Urinary bladder (tissue), 4 donors: Measurements from ENCODE around the gene MCU. TPM values are rescaled to one million over a fixed set of nuclear protein-coding genes. Genes with fewer than 3 reads are reported as not detected.
A peak's percentile ranks its signal among the peaks of the same experiment; 100 is the strongest.
"Not testable (repeated sequence)": the region's sequence is repeated elsewhere in the genome, so short reads cannot be mapped to it uniquely, and the experiment has no call there.

Source experiments
- DNase-seq: peaks from one replicate; pipeline ENCODE4 v3.0.0-alpha.2; 2015; ENCODE audit errors: extremely low spot score
- H3K27ac ChIP-seq: one replicate; pipeline ENCODE4 v1.5.1; 2013; ENCODE audit warnings: low read depth, mild to moderate bottlenecking, moderate library complexity
- H3K36me3 ChIP-seq: one replicate; pipeline ENCODE4 v1.6.1; 2013; ENCODE audit warnings: mild to moderate bottlenecking, moderate library complexity; ENCODE audit not compliant: insufficient read depth
- H3K4me1 ChIP-seq: one replicate; pipeline ENCODE4 v1.6.1; 2013; ENCODE audit warnings: mild to moderate bottlenecking, moderate library complexity; ENCODE audit not compliant: insufficient read depth
- H3K4me3 ChIP-seq: one replicate; pipeline ENCODE4 v1.5.1; 2013; ENCODE audit warnings: low read depth, low read length
- WGBS: extraction: QIAGEN DNeasy Blood & Tissue Kit; methylation state at CpG from one replicate; pipeline ENCODE4 v1.1.7; 2013; 5-methylcytosine and 5-hydroxymethylcytosine counted together
- polyA plus RNA-seq: library from polyadenylated mRNA; stranded (reverse); fragments of 200-250 nt; gene quantifications from one replicate; pipeline ENCODE4 v1.2.3, GENCODE V29; 2013
- total RNA-seq: library from RNA; depleted of rRNA; stranded (reverse); fragments of >200 nt; gene quantifications from one replicate; pipeline ENCODE4 v1.2.3, GENCODE V29; 2014
- donor health status: healthy with polysubstance abuse.
- donor health status: healthy.

The MCU gene, protein sequence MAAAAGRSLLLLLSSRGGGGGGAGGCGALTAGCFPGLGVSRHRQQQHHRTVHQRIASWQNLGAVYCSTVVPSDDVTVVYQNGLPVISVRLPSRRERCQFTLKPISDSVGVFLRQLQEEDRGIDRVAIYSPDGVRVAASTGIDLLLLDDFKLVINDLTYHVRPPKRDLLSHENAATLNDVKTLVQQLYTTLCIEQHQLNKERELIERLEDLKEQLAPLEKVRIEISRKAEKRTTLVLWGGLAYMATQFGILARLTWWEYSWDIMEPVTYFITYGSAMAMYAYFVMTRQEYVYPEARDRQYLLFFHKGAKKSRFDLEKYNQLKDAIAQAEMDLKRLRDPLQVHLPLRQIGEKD
- total RNA-seq: 65.7 TPM
- 17.6 TPM for polyA plus RNA-seq

DNA sequence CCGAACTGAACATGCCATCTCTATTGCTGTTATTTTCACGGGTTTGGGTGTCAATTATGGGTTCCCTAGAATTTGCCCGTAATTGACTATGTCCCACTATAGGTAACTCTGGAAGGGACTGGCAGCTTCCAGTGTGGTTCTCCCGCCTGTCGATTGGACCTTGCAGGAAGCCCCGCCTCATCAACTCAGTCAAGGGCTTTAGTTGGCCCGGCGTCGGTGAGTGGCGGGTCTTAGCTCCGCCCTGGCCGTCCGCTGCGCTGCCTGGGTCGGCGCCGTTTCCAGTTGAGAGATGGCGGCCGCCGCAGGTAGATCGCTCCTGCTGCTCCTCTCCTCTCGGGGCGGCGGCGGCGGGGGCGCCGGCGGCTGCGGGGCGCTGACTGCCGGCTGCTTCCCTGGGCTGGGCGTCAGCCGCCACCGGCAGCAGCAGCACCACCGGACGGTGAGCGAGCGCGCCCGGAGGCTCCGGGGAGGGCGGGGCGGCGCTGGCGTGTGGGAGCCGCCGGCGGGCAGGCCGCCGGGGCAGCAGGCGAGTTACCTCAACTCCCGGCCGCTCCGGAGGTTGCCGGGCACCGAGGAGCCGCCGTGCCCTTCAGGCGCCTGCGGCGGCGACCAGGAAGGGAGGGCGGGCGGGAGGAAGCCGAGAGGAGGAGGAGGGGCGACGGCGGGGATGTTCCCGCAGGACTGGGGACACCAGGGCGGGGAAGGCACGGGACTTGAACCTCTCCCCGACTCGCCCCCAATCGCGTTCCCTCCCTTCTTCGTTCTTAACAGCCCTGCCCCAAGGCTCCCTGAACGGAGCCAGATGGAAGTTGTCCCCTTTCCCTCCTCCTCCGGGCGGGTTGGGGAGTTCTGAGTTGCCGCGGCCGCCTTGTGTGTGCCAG is at the start of gene MCU:
TSS of gene MCU (plus strand) at position 281 of the 881 bp plus-strand sequence. CDS start at position 290, 9 bp downstream.
- no peaks in the 10 kb centered on the region for H3K36me3 ChIP-seq
- H3K4me3 ChIP-seq: peak within 1 kb of the TSS; percentile 95
- no peaks in the 10 kb centered on the region for H3K4me1 ChIP-seq
- peak within 1 kb of the TSS; percentile 95 for H3K27ac ChIP-seq
- WGBS: under 1% methylated on average over 83 of the region's 83 CpGs
- peak; percentile 76 for DNase-seq

DNA sequence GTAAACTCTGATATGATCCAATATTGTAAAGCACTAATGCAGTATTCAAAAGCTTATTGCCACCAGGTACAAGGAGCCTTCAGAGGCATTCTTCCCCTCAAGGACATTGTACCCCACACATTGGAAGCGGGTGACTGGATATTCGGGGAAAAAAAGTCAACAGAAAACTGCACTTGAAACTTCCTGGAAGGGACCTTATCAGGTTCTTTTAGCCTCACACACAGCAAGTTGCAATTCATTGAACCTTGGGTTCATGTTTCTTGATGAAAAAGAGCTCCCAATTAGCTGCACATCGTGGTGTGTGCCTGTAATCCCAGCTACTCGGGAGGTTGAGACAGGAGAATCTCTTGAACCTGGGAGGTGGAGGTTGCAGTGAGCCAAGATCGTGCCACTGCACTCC is 49.6 kb upstream of the MCU start:
- Histone ChIP-seq H3K36me3 (no peaks in the 10 kb centered on the region), H3K4me3 (no peak overlapping the region), H3K4me1 (no peaks in the 10 kb centered on the region), H3K27ac (no peak overlapping the region)
- WGBS: 90% methylated on average over 5 of the region's 5 CpGs
- DNase-seq: no peak

DNA sequence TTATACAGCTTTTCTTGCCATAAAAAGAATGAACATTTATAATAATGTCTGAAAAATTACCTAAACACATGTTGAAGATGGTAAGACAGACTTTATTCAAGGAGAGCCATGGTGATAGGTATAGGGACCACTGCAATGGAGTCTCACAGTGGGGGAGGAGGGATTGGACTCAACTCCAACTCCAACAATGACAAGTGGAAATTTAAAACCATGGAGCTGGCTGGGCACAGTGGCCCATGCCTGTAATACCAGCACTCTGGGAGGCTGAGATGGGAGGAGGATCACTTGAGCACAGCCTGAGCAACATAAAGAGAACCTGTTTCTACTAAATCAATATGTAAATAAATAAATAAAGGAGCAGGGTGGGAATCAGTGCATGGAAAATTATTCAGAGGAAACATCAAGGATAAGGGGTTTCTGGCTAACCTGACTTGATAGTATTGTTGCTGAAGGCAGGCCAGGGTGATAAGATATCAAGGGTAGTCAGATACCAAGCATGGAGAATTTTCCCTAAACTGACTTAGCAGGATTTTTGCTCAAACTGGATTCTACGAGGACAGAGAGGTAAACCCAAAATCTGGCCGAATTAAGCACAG is 46.6 kb upstream of the MCU start:
- no peak for DNase-seq
- no peak overlapping the region for H3K4me3 ChIP-seq
- no peaks in the 10 kb centered on the region for H3K4me1 ChIP-seq
- H3K36me3 ChIP-seq: no peaks in the 10 kb centered on the region
- no peak overlapping the region for H3K27ac ChIP-seq
- WGBS: 81% methylated on average over 2 of the region's 2 CpGs

DNA sequence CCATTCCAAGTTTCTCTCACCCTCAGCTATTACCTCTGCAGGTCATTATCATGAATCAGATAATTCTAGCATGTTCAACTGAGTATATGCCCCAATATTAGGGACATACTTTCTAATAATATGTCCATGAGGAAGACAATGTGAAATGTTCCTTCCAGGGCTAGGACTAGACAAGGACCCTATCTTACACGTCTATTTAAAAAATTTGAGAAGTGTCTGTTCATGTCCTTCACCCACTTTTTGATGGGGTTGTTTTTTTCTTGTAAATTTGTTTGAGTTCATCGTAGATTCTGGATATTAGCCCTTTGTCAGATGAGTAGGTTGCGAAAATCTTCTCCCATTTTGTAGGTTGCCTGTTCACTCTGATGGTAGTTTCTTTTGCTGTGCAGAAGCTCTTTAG is 45.0 kb upstream of the MCU start:
- not testable (repeated sequence) for H3K27ac ChIP-seq, H3K36me3 ChIP-seq, H3K4me1 ChIP-seq, DNase-seq, H3K4me3 ChIP-seq
- WGBS: 93% methylated on average over 3 of the region's 3 CpGs

DNA sequence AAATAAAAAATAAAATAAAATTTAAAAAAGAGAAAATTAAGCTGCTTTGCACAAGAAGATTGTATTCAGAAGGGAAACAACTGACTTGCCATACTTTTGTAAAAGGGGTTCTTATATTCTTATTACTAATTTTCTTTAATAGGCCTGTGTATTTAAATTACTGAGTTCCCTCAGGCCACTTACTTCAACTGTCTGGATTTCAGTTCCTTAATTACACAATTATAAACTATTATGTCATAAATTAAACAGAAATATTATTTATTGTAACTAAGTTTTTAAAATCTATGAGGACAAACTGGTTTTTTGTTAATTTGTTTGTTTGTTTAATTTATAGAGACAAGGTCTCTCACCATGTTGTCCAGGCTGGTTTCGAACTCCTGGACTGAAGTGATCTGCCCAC is 43.6 kb upstream of the MCU start:
- Histone ChIP-seq H3K36me3 (no peaks in the 10 kb centered on the region), H3K27ac (no peak overlapping the region), H3K4me1 (no peaks in the 10 kb centered on the region), H3K4me3 (no peak overlapping the region)
- DNase-seq: no peak
- WGBS: 95% methylated on average over 1 of the region's 1 CpG

DNA sequence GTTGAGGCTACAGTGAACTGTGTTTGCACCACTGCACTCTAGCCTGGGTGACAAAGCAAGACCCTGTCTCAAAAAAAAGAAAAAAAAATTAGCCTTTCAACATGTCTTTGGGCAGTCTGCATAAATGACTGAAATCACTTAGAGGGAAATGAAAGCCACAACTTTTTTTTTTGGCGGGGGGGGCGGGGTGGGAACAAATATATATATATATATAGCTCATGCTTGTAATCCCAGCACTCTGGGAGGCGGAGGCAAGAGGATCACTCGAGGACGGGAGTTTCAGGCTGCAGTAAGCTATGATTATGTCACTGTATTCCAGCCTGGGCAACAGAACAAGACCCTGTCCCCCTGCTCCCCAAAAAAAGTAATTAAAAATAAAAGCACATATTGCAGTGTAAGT is 42.7 kb upstream of the MCU start:
- H3K4me3 ChIP-seq: no peak overlapping the region
- no peak for DNase-seq
- H3K36me3 ChIP-seq: no peaks in the 10 kb centered on the region
- no peaks in the 10 kb centered on the region for H3K4me1 ChIP-seq
- no peak overlapping the region for H3K27ac ChIP-seq
- 61% methylated on average over 5 of the region's 5 CpGs for WGBS

DNA sequence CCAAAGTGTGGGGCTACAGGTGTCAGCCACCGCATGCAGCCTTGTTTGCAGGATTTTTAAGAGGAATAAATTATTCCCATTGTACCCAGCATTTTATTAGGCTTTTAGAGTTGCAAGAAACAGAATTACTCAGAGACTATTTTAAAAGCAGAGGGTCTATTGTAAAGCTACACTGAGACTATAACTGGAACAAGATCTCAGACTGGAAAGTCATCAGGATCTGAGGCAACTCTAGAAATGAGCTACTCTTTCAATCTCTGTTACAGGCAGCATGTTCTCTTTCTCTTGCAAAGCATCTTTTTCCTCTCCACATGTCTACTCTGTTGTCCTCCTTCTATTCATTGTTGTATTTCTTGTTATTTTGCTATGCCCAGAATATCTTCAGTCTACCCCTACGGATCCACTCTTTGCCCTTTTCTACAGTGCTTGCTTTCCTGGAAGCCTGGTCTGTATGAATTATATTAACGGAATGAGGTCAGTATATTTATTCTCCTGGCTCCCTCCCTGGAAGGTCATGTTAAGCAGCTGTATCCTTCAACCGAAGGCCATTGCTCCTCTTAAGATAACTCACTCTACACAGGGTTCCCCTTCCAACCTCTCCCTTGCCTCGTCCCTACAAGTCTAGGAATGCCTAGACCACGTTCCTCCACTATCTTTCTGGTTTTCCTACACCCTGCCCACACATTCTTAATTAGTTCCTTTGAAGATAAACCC is 38.4 kb upstream of the MCU start:
- no peaks in the 10 kb centered on the region for H3K36me3 ChIP-seq
- H3K27ac ChIP-seq: no peak overlapping the region
- no peak overlapping the region for H3K4me3 ChIP-seq
- 72% methylated on average over 6 of the region's 6 CpGs for WGBS
- H3K4me1 ChIP-seq: no peaks in the 10 kb centered on the region
- no peak for DNase-seq

DNA sequence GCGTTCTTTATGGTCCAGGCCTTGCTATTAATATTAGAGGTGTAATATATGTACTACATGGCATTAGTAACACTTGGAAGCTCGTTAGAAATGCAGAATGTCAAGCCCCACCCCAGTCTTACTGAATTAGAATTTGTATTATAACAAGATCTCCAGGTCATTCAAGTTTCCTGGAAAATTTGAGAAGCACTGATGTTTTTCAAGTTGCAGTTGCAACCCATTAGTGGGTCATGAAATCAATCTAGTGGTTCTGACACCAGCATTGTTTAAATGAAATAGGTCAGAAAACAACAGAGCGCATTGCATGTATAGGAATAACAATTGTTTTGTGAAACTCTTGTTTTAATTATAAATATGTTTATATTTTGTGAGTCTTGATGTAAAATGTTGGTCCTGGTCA is 37.2 kb upstream of the MCU start:
- WGBS: 56% methylated on average over 3 of the region's 3 CpGs
- no peak for DNase-seq
- no peak overlapping the region for H3K4me3 ChIP-seq
- H3K27ac ChIP-seq: no peak overlapping the region
- no peaks in the 10 kb centered on the region for H3K36me3 ChIP-seq
- no peaks in the 10 kb centered on the region for H3K4me1 ChIP-seq

DNA sequence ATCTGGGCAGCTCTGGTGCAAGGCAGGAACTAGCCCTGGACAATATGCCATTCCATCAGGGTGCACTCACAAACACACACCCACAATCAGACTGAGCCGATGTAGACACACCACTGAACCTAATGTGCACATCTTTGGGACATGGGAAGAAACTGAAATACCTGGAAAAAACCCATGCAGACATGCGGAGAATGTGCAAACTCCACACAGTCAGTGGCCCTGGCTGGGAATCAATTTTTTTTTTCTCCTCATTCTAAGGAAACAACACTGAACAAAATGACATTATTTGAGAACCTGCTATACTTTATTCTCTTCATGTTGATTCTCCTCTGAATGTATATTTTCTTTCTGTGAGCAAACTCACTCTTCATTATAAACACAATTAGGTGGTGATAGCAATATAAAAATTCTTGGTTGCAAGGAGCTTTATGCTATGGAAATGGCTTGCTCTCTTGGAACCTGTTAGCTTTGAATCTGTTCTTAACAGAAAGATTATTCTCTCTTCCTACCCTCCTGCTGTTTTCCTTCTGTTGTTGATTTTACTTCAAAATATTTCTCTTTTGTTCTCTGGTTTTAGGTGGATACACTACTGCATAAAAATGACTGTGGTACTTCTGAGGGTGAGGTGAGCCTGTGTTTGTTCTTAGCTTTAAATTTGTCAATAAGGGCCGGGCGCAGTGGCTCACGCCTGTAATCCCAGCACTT is 33.1 kb upstream of the MCU start:
- H3K4me3 ChIP-seq: no peak overlapping the region
- 85% methylated on average over 5 of the region's 5 CpGs for WGBS
- no peak for DNase-seq
- H3K36me3 ChIP-seq: no peaks in the 10 kb centered on the region
- H3K27ac ChIP-seq: no peak overlapping the region
- H3K4me1 ChIP-seq: no peaks in the 10 kb centered on the region

DNA sequence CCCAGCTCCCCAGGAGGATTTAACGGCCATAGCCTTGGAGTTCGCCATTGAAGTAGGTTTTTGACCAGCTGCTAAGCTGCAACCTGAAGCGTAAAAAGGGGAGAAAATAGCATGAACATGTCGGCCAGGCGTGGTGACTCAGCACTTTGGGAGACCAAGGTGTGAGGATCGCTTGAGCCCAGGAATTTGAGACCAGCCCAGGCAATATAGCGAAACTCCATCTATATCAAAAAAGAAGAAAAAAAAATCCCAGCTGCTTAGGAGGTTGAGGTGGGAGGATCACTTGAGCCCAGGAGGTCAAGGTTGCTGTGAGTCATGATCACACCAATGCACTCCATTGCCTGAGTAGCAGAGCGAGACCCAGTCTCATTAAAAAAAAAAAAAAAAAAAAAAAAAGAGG is 32.2 kb upstream of the MCU start:
- no peak overlapping the region for H3K4me3 ChIP-seq
- no peak for DNase-seq
- 91% methylated on average over 8 of the region's 8 CpGs for WGBS
- no peak overlapping the region for H3K27ac ChIP-seq
- no peaks in the 10 kb centered on the region for H3K4me1 ChIP-seq
- no peaks in the 10 kb centered on the region for H3K36me3 ChIP-seq

DNA sequence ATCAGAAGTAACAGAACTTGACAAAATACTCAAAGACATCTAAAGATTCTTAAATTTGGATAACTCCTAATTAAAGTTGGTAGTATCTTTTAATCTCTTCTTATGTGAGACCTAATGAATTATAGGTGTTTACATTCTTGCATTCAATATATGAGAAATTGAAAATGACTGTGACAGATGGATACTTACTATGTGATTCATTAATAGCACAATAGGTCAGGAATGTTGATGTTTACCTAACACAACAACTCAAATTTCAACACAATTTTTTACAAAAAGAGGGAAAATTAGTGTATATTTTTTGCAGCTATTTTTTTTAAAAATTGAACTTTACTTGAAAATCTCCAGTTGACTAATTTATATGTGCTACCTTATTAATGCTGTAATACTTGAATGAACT is 31.7 kb upstream of the MCU start:
- Histone ChIP-seq H3K36me3 (no peaks in the 10 kb centered on the region), H3K4me3 (no peak overlapping the region), H3K4me1 (no peaks in the 10 kb centered on the region), H3K27ac (no peak overlapping the region)
- no peak for DNase-seq

DNA sequence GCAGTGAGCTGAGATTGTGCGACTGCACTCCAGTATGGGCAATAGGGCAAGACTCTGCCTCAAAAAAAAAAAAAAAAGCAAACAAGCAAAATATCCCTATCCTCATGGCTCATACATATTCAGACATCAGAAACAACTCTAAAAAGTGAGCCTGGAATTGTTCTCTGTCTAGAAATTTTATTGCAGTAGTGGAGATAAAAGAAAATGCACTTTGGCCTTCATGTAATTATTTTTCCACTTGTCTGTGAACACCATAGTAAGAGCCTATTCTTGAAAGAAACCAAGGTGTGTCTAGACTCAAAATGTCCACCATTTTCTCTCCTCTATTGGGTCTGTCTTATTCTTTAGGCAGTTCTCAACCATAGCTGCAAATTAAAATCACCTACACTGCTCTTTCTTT is 30.5 kb upstream of the MCU start:
- 91% methylated on average over 1 of the region's 1 CpG for WGBS
- no peak for DNase-seq
- H3K27ac ChIP-seq: no peak overlapping the region
- no peaks in the 10 kb centered on the region for H3K36me3 ChIP-seq
- H3K4me3 ChIP-seq: no peak overlapping the region
- no peaks in the 10 kb centered on the region for H3K4me1 ChIP-seq

DNA sequence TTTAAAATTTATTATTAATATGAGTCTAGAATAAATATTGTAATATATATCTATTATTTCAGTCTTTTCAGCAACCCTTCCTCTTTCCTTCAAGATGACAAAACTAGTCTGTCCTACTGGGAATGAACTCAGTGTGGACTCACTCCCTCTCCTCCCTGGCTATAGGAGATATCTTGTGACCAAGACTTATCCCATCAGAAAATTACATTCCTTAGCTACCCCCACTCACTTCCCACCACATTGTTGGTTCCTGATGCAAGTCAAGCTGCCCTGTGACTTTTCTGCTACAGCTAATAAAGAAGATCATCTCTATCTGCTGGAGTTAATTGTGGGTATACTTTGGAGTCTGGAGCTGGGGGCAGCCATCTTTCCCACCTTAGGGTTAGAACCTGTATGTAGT is 28.0 kb upstream of the MCU start:
- H3K4me3 ChIP-seq: no peak overlapping the region
- DNase-seq: no peak
- H3K27ac ChIP-seq: no peak overlapping the region
- no peaks in the 10 kb centered on the region for H3K36me3 ChIP-seq
- H3K4me1 ChIP-seq: no peaks in the 10 kb centered on the region
